OCI-M2 (cell line): Measurements from ENCODE around the gene AP2M1.

Experiments
- DNase-seq: peaks from one replicate; lab custom pipeline; 2025; ENCODE audit not compliant: unreplicated experiment; lab: John Stamatoyannopoulos, UW

Gene AP2M1

DNA sequence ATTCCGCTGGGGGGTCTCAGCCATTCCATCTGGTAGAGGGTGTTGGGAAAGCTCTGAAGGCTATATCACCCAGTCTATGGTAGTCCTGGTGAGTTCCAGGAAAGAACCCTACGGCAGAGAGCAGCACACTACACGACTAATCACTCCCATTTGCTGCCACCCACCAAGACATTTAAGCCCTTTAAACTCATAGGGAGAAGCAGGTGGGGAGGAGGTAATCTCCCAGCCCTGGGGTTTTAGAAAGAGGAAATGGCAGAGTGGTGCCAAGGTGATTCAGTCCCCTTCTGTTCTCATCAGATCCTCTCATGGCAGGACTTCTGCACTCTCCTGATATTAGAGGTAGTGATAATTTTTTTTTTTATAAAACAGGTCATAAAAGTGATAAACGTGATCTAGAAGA, 44.2 kb downstream of the AP2M1 start:
- DNase-seq, result no peak

DNA sequence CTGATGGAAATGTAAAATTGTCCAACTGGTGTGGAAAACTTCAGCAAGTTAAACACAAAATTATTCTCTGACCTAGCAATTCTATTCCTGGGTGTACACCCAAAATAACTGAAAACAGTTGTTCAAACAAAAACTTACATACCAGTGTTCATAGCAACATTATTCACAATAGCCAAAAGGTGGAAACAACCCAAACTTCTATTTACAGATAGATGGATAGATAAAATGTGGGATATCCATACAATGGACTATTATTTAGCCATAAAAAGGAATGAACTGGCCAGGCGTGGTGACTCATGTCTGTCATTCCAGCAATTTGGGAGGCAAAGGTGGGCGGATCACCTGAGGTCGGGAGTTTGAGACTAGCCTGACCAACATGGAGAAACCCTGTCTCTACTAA, 47.9 kb downstream of the AP2M1 start:
- DNase-seq, result no peak

DNA sequence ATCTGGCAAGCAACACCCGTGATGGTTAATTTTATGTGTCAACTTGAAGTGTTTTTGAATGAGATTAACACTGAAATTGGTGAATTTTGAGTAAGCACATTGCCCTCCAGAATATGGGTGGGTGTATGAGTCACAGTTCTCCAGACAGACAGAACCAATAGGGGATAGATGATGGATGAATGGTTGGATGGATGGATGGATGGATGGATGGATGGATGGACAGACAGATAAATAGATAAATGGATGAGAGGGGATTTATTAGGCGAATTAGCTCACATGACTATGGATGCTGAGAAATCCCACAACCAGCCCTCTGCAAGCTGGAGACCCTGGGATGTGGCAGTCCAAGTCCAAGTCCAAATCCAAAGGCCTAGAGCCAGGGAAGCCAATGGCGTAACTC, 49.3 kb downstream of the AP2M1 start:
- DNase-seq, result no peak

DNA sequence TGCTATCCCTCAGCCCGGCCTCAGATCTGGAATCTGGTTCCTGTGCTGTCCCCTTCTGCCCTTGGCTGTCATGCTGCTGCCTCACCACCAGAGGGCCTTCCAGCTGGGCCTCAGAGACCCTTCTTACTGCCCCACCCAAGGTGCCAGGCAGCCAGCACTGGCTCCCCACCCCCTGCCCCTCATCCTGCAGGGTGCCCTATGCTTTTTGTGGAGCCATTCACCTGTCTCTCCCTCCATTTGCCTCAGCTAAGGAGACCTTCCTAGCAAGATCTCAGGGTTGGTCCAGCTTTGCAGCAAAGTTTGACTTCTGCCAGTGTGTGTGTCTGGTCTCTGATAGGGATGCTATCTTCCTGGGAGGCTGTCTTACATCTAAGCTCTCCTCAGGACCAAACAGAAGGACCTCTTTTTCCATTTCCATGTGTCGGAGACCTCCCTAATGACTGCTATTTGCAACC, 52.9 kb downstream of the AP2M1 start:
- no peak for DNase-seq

DNA sequence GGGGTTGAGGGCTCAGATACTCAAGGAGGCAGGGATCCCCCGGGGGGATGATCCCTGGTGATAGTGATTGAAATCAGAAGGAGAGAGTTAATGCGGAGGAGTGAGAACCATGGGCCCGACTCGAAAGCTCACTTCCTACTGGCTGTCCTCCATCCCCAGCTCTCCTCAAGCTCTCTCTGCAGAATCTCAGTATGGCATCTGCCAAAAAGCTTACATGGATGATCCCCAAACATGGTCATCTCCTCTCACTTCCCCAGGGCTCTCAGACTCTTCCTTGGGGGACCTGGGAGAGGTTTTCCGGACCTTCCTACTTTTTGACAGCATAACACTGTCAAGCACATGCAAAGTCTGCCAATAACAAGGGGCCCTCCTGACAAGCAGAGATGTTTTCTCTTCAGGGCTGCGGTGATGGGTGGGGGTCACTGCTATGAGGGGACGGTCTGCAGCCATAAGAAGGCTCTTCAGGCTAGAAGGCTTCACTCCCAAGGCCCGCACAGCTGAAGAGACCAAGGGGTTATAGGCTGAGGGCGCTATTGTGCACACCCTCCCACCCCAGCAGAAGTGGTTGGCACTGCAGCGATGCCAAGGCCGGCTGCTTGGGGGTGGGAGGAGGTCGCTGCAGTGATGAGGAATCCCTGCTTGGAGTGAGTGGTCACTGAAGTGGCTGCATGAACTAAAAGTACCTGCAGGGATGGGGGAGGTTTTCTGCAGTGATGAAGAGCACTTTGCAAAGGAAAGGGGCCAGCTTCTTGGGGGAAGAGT, 53.9 kb downstream of the AP2M1 start:
- no peak for DNase-seq

DNA sequence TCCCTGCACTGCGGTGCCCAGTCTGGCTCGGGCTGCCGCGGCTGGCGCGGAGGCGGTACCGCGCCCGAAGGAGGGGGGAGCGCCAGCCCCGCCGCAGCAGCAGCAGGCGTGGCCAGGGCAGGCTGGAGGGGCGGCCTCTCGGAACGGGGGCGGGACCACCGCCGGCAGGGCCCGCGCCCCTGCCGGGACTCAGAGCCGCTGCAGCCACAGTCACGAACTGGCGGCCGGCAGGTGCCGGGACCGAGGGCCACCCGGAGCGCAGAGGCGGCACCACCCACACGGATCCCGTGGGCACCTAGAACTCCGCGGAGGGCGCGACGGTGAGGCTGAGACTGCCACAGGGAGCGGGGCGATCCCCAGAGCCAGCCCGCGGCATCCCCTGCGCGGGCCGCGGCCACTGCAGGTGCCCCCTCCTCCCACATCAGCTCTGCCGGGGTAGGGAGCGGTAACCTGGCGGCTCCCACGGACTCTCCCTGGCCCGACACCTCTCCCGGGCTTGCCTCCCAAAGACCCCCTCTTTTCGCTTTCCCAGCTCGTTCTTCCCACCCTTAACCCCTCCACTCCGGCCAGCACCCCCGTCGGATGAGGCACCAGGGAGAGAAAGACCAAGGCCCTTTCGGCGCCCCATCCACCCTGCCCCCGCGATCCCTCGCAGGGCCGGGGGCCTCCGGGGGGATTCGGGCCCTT, 54.9 kb downstream of the AP2M1 start, which contains the start of gene VWA5B2:
Gene VWA5B2, plus strand, starts transcription at position 192 of the 687 bp plus-strand sequence. CDS start 944 bp downstream, outside the sequence.
- DNase-seq, result no peak

DNA sequence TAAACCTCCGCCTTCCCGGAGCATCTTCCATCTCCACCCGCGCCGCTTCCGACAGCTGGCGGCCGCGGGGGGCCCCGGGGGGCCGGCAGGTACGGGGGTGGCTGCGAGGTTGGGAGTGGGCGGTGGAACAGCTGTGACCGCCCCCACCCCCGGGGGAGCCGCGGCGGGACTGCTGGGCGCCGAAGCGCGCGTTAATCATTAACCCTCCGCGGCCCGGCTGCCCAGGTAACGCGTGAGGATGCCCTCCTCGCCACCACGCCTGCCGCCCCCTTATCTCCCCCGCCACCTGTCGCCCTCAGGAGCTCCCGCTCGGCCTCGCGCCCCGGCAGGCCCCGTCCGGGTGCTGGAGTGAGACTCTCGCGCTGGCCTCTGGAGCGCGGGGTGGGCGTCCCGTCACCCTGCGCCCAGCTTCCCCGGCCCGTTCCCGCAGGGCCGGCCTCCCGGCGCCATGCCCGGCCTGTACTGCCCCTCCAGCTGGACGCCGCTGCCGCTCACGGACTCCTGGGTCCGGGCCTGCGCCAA, 55.5 kb downstream of the AP2M1 start:
- no peak for DNase-seq

DNA sequence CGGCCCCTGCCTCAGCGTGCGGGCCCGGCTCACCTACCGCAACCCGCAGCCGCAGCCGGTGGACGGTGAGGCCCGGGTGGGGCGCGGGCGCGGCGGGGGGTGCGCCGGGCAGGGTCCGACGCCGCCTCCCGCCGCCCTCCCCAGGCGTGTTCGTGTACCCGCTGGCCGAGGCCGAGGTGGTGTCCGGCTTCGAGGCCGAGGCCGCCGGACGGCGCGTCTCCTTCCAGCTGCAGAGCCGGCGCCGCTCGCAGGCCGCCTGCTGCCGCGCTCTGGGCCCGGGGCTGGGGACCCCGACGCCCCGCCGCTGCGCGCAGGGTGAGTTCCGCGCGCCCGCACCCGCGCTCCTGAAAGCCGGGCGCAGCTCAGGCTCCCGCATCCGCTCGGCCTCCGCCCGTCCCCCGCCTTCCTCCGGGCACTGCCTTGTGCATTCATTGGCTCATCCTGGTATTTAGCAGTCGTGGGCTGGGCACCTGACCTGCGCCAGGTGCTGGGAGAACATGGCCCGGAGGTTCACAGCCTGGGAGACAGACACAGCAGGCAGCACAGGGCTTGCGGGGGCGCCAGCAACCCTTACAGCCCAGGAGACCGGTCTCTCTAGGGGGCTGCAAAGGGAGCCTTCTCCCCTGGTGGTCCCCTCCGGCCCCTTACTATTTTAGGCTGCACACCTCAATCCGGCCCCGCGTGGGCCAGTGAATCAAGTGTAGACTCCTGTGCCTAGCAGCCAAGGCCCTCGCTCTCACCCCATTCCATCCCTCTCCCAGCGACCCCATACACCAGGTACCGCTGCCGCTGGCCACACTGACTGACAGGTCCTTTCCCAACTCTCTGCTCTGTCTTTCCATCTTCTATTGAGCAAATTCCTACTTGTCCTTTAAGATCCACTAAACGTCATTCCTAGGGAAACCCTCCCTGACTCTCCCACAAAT, 56.2 kb downstream of the AP2M1 start:
- DNase-seq, result no peak

DNA sequence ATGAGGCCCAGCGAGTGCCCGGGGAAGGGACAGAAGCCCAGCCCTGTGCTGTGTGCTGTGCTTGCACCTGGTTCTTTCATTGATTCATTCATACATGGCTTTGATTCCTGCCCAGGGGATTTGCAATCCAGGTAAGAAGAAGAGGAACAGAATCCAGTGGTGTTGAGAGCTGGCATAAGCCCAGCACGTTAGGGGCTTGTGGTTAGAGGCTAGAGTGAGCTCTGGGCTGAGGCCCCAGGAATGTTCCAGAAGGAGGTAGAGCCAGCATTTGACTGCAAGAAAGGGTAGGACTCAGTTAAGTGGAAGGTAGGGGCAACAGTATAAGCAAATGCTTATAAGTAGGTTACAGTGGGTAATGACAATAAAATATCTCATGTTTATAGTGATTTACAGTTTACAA, 57.0 kb downstream of the AP2M1 start:
- DNase-seq, result no peak

DNA sequence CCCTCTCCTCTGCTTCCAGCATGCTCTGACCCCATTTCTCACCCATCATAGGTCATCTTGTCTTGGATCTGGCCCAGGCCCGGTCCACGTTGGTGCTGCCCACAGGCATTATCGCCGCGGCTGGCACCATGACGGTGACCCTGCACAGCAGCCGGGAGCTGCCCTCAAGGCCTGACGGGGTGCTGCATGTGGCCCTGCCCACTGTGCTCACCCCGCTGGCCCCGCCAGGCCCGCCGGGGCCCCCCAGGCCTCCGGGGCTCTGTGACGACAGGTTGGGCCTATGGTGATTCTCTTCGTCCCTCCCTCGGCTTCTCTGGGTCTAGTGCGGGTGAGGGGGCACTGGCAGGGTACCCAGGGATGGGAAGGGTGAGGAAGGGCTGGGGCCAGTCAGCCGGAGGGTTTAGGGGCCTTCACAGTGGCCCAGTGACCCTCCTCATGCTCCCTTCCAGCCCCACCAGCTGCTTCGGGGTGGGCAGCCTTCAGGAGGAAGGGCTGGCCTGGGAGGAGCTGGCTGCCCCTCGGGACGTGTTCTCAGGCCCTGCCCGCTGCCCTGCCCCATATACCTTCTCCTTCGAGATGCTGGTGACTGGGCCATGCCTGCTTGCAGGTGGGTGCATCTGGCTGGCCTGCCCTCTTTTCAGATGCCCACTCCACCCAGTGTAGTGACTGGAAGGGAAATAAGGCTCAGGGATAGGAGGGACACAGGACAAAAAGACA, 58.6 kb downstream of the AP2M1 start:
- DNase-seq, result no peak
